A204.1 (cell line): Measurements from ENCODE around the gene IL17REL.
"Not testable (repeated sequence)": the region's sequence is repeated elsewhere in the genome, so short reads cannot be mapped to it uniquely, and the experiment has no call there.

Source experiments
- FAIRE-seq: peaks from 2 replicates; lab custom pipeline; 2012; peaks lifted over from hg19 to GRCh38; lab: Jason Lieb, UNC

The IL17REL gene

GRCh38 chr22:50002791-50003190 lies 9.8 kb downstream of the IL17REL start:
- FAIRE-seq = no peak

- FAIRE-seq = no peak
Measured at GRCh38 chr22:50001388-50002231, 11.0 kb downstream of the IL17REL start.

- FAIRE-seq = no peak
Measured at GRCh38 chr22:50000587-50001387, 11.8 kb downstream of the IL17REL start.

GRCh38 chr22:49999946-50000586 lies 12.5 kb downstream of the IL17REL start:
- FAIRE-seq = no peak

DNA sequence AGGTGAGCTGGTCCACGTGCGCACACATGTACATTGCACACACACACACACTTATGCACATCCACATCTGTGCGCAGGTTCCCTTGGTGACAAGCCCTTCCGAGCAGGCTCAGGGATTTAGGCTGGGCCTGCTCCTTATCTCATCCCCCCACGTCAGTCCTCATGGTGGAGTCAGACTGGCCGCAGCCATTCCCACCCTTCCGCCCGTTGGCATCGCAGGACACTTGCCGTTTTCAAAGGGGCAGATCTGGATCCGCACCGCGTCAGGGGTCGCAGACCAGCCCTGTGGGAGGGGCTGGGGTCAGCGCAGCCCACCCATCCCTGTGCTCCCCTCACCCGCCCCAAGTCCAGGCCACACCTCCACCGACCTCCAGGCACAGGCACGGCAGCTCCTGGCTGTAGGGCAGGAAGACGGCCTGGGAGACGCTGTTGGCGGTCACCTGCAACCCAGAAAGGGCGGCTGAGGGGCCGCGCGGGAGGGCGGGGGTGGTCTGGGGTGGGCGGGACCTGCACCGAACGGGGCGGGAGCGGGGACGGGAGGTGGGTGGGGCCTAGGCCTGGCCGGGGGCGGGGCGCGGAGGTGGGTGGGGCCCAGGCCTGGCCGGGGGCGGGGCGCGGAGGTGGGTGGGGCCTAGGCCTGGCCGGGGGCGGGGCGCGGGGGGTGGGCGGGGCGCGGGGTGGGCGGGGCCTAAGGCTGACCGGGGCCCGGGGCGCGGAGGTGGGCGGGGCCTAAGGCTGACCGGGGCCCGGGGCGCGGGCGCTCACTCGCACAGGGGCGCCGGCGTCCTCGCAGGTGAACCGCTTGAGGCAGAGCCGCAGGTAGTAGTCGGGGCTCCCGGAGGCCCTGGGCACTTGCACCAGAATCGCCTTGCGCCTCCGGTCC lies 13.3 kb downstream of the IL17REL start:
- FAIRE-seq = no peak

GRCh38 chr22:49998718-49999062 lies 13.9 kb downstream of the IL17REL start:
- FAIRE-seq = no peak

DNA sequence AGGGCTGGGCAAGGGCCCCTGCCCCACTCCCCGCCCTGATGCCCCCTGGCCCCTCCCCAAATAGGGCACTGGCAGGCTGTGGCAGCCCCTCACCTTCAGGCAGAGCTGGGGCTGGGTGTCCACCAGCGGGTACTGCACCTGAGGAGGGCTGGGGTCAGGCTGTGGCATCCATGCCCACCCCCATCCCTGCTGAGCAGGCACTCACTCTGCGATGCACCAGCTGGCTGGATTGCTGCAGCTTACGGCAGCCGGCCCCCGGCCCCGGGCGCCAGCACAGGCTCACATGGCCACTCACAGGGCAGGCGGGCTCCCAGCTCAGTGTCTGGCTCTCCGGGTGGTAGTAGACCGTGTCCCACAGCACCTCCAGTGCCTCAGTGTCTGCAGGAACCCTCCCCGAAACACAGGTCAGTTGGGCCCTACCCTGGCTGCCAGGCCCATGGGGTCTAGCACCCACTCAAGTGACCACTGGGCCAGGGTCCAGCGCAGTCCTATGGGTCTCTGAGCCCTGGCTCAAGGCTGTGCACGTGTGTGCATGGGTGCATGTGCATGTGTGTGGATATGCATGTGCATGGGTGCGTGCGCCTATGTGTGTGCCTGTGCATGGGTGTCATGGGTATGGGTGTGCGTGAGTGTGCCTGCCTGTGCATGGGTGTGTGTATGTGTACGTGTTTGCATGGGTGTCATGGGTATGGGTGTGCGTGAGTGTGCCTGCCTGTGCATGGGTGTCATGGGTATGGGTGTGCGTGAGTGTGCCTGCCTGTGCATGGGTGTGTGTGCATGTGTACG lies 14.4 kb downstream of the IL17REL start:
- no peak for FAIRE-seq

DNA sequence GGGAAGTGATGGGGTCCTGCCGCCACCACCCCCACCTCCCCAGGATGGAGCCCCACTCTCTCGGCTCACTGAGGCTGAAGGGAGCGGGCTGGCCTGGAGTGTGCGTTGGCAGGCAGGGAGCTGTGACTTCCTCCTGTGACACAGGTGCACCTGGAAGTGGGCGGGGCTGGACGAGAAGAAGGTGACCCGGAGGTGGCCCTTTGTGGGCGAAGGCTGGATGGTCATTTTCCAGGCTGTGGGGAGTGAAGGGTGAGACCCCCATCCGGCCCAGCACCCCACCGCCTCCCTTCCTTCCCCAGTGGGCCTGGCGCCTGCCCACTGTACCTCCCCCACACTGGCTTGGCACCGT lies 15.3 kb downstream of the IL17REL start:
- no peak for FAIRE-seq

GRCh38 chr22:49996518-49997250 lies 15.9 kb downstream of the IL17REL start:
- FAIRE-seq = no peak

- no peak for FAIRE-seq
Measured at GRCh38 chr22:49996119-49996517, 16.4 kb downstream of the IL17REL start.

GRCh38 chr22:49995361-49996118 lies 17.0 kb downstream of the IL17REL start:
- no peak for FAIRE-seq

DNA sequence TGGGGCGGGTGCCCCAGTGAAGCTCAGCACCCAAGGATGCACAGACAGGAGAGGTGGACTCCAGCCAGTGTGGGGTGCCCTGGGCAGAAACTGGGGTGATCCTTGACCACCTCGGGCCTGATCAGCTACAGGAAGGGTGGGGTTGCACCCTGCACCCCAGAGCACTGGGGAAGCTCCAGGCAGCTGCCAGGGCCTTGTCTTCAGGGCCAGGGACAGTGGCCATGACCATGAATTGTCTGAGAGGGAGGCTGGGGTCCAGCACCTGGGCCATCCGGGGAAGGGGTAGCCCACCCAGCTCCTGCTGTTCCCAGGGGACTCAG lies 17.6 kb downstream of the IL17REL start:
- no peak for FAIRE-seq

- no peak for FAIRE-seq
Measured at GRCh38 chr22:49994361-49995040, 18.1 kb downstream of the IL17REL start.

DNA sequence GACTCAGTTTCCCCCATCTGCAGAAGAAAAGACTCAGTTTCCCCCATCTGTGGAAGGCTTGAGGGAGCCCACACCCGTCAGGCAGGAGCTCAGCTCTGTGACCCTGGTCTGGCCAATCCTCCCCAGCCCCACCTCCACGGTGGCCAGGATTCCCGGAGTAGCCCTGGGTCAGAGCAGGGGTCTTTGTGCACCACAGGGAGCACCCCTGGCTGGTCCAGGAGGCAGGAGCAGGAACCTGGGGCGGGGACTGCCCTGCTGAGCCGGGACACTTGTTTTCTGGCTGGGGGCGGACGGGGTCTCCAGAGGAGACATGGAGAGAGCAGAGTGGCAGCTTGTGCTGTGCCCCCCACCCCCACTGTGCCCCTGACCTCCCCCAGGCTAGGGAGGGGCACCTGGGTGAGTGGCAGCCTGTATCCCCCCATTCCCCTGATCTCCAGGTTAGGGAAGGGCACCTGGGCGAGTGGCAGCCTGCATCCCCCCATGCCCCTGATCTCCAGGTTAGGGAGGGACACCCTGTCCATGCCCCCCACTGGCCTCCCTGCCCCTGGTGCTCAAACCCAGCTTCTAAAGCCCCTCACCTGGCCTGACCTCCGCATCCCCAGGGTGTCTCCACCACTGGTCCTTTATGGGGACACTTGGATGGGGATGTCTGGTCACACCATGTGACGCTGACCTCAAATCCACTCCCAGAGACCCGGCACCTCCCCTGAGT lies 18.8 kb downstream of the IL17REL start:
- no peak for FAIRE-seq

DNA sequence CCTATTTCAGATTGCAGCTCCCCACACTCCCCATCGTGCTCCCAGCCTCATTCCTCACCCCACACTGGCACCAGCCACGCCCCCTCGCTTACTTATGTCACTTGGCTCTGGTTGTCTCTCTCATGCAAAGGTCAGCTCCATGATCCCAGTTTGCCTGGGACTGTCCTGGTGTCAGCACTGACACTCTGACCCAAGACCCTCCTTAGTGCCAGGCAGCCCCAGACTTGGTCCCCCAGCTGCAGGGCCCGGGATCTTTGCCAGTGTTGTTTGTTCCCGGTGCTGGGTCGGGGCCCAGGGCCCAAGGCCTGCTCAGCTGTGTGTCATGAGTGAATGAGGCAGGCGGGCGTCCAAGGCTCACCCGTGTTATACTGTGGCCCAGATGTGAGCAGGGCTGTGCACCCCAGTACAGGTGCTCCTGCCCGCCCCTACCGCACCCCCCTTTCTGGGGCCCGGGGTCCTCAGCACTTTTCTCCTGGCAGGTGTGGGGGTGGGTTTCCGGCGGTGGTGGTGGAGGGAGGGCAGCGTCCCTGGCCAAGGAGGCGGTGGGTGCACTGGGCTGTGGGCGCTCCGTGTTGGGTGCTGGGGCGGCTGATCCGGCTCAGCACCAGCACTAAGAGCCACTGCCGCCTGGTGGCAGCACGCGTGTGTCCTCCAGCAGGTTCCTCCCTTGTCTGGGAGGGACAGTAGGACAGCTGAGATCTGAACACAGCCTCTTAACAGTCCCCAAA lies 19.5 kb downstream of the IL17REL start:
- no peak for FAIRE-seq

DNA sequence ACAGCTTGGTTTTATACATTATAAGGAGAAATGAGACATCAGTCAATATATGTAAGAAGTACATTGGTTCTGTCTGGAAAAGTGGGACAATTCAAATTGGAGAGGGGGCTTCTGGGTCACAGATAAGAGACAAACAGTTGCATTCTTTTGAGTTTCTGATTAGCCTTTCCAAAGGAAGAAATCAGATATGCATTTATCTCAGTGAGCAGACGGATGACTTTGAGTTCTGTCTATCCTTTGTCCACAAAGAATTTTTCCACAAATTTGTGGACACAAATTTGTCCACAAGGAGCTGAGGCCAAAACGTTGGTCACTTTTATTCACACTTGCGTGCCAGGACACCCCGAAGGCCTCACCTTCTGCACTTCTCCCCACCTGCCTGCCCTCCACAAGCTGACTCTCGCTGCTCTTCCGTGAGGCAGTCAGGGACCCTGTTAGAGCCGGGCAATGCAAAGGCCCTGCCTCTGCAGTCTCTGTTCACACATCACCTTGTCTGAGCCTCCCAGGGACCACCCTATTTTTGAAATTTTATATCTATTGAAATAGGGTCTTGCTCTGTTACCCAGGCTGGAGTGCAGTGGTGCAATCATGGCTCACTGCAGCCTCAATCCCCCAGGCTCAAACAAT lies 20.5 kb downstream of the IL17REL start:
- FAIRE-seq = no peak

DNA sequence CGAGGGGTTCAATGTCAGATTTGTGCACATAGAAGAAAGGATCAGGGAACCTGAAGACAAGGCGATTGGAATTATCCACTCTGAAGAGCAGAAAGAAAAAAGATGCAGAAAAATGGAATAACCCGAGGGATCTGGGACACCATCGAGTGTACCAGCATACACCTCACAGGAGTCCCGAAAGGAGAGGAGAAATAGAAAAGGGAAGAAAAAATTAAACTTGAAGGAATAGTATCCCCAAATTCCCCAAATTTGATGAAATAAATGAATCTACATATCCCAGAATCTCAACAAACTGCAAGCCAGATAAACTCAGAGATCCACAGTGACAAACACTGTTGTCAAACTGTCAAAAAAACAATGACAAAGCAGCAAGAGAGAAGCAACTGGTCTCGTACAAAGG lies 21.4 kb downstream of the IL17REL start:
- FAIRE-seq = no peak

DNA sequence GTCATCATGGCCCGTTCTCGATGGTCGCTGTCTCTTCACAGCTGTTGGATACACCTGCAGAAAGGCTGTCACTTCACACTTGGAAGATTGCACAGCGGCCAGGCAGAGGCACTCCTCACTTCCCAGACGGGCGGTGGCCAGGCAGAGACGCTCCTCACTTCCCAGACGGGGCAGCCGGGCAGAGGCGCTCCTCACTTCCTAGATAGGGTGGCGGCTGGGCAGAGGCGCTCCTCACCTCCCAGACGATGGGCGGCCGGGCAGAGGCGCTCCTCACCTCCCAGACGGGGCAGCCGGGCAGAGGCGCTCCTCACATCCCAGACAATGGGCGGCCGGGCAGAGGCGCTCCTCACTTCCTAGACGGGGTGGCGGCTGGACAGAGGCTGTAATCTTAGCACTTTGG lies 22.7 kb downstream of the IL17REL start:
- not testable (repeated sequence) for FAIRE-seq
